H1 (cell line): ENCODE measurements around the gene MRPS18B. TPM values are rescaled to one million over a fixed set of nuclear protein-coding genes. Genes with fewer than 3 reads are reported as not detected.

ENCODE experiments used
- CTCF ChIA-PET: fragments of 300-600 bp; sonication (Branson Sonifier 250); formaldehyde crosslinking; loops from one replicate; lab custom pipeline; 2021; ENCODE audit not compliant: partially characterized antibody; lab: Charles Lee
- POLR2A ChIA-PET: fragments of 300-600 bp; sonication (Branson Sonifier 250); formaldehyde crosslinking; loops from one replicate; lab custom pipeline; 2021; ENCODE audit warnings: inconsistent platforms; ENCODE audit not compliant: partially characterized antibody; lab: Charles Lee
- DNase-seq, 2 experiments: peaks; one replicate each; pipeline versions ENCODE4 v3.0.0 to v3.0.0-alpha.2; 2010 to 2022; ENCODE audit warnings: low spot score in 2 of 2, low read depth in 1 of 2, mixed read lengths in 1 of 2
- FAIRE-seq: peaks from 2 replicates; lab custom pipeline; 2011; peaks lifted over from hg19 to GRCh38; lab: Jason Lieb, UNC
- H2AFZ ChIP-seq: 2 replicates; pipeline ENCODE4 v1.8.1; 2012; ENCODE audit warnings: low read length, inconsistent platforms
- H2AK5ac ChIP-seq: 2 replicates; pipeline ENCODE4 v1.6.1; 2013; ENCODE audit warnings: low read depth, low read length
- H2BK120ac ChIP-seq: replicated peaks from 2 replicates; pipeline ENCODE3; 2013; ENCODE audit warnings: low read depth, low read length, inconsistent platforms
- H2BK12ac ChIP-seq: 2 replicates; pipeline ENCODE4 v1.6.1; 2013; ENCODE audit warnings: low read depth, low read length
- H2BK15ac ChIP-seq: 2 replicates; pipeline ENCODE4 v1.6.1; 2013; ENCODE audit warnings: low read length
- H2BK20ac ChIP-seq: 2 replicates; pipeline ENCODE4 v1.6.1; 2013; ENCODE audit warnings: low read length
- H2BK5ac ChIP-seq: 2 replicates; pipeline ENCODE4 v1.6.1; 2013; ENCODE audit warnings: low read depth, low read length
- H3K14ac ChIP-seq: 2 replicates; pipeline ENCODE4 v1.6.1; 2013; ENCODE audit warnings: inconsistent platforms; ENCODE audit not compliant: insufficient read length
- H3K18ac ChIP-seq: 2 replicates; pipeline ENCODE4 v1.6.1; 2013; ENCODE audit warnings: low read length; ENCODE audit errors: extremely low read depth
- H3K23ac ChIP-seq: 2 replicates; pipeline ENCODE4 v1.6.1; 2013; ENCODE audit warnings: inconsistent platforms; ENCODE audit not compliant: insufficient read length
- H3K23me2 ChIP-seq: 2 replicates; pipeline ENCODE4 v1.6.1; 2013; ENCODE audit warnings: low read depth, low read length
- H3K27ac ChIP-seq: 2 replicates; pipeline ENCODE4 v1.6.1; 2011; ENCODE audit warnings: low read depth, low read length, inconsistent platforms
- H3K27me3 ChIP-seq, 4 experiments: replicated peaks in 1 of 4; 1 replicate in 1 of 4; 2 replicates in 3 of 4; pipeline versions ENCODE4 v1.6.1 to v1.8.1; 2011 to 2013; ENCODE audit warnings: low read length in 3 of 4, mild to moderate bottlenecking in 3 of 4, inconsistent platforms in 2 of 4, mixed read lengths in 2 of 4, moderate library complexity in 1 of 4; ENCODE audit not compliant: control insufficient read depth in 3 of 4, insufficient read depth in 3 of 4; ENCODE audit errors: extremely low read depth in 1 of 4
- H3K36me3 ChIP-seq, 4 experiments: 2 replicates each; pipeline versions ENCODE4 v1.6.1 to v1.8.1; 2011 to 2013; ENCODE audit warnings: mild to moderate bottlenecking in 4 of 4, low read length in 3 of 4, moderate library complexity in 2 of 4, control low read depth in 1 of 4, inconsistent platforms in 1 of 4; ENCODE audit not compliant: insufficient read depth in 4 of 4, control insufficient read depth in 2 of 4
- H3K4ac ChIP-seq: replicated peaks from 2 replicates; pipeline ENCODE3; 2013; ENCODE audit warnings: low read length, low read depth, mixed read lengths, inconsistent platforms; ENCODE audit not compliant: insufficient read length
- H3K4me1 ChIP-seq, 4 experiments: replicated peaks in 1 of 4; 1 replicate in 1 of 4; 2 replicates in 3 of 4; pipeline versions ENCODE4 v1.6.1 to v1.8.1; 2011 to 2013; ENCODE audit warnings: low read length in 3 of 4, inconsistent platforms in 2 of 4, mixed read lengths in 1 of 4; ENCODE audit not compliant: insufficient read depth in 4 of 4, control insufficient read depth in 3 of 4
- H3K4me2 ChIP-seq, 2 experiments: 2 replicates each; pipeline versions ENCODE4 v1.6.1 to v1.8.1; 2011 to 2013; ENCODE audit warnings: low read depth in 2 of 2, low read length in 2 of 2, control low read depth in 1 of 2, inconsistent platforms in 1 of 2, mild to moderate bottlenecking in 1 of 2; ENCODE audit not compliant: insufficient read depth in 1 of 2
- H3K4me3 ChIP-seq, 4 experiments: fragments of 200-600, 300-600 bp in 1 of 4; sonication (generic), shearing (Covaris generic), sonication (Bioruptor Twin) in 1 of 4; 2 replicates each; pipeline versions ENCODE4 v1.5.1 to v1.8.1; 2011 to 2016; ENCODE audit warnings: low read length in 4 of 4, low read depth in 3 of 4, control low read depth in 2 of 4, inconsistent platforms in 2 of 4, mild to moderate bottlenecking in 2 of 4, mixed read lengths in 1 of 4, moderate library complexity in 1 of 4; ENCODE audit not compliant: insufficient read depth in 2 of 4; ENCODE audit errors: extremely low read depth in 1 of 4
- H3K56ac ChIP-seq: replicated peaks from 2 replicates; pipeline ENCODE3; 2013; ENCODE audit warnings: low read depth, mild to moderate bottlenecking, mixed read lengths, low read length, inconsistent platforms; ENCODE audit not compliant: insufficient read length
- H3K79me1 ChIP-seq: 2 replicates; pipeline ENCODE4 v1.6.1; 2013; ENCODE audit warnings: low read depth, low read length, control low read depth
- H3K79me2 ChIP-seq, 2 experiments: 2 replicates each; pipeline versions ENCODE4 v1.6.1 to v1.8.1; 2012 to 2013; ENCODE audit warnings: low read length in 2 of 2, mild to moderate bottlenecking in 2 of 2, inconsistent platforms in 1 of 2; ENCODE audit not compliant: insufficient read depth in 2 of 2, control insufficient read depth in 1 of 2
- H3K9ac ChIP-seq, 4 experiments: replicated peaks in 1 of 4; 1 replicate in 1 of 4; 2 replicates in 3 of 4; pipeline versions ENCODE4 v1.6.1 to v1.8.1; 2011 to 2013; ENCODE audit warnings: low read depth in 3 of 4, low read length in 3 of 4, control low read depth in 2 of 4, mild to moderate bottlenecking in 2 of 4, moderate library complexity in 2 of 4, inconsistent platforms in 1 of 4; ENCODE audit errors: extremely low read depth in 1 of 4
- H3K9me3 ChIP-seq, 2 experiments: 2 replicates each; pipeline versions ENCODE4 v1.6.1 to v1.8.1; 2012 to 2013; ENCODE audit warnings: mild to moderate bottlenecking in 2 of 2, moderate library complexity in 2 of 2, control low read depth in 1 of 2, inconsistent platforms in 1 of 2, low read depth in 1 of 2, low read length in 1 of 2, mixed read lengths in 1 of 2; ENCODE audit not compliant: insufficient read depth in 2 of 2
- H4K20me1 ChIP-seq, 2 experiments: replicated peaks in 1 of 2; 2 replicates each; pipeline versions ENCODE3 to v1.8.1; 2011 to 2013; ENCODE audit warnings: inconsistent platforms in 2 of 2, low read length in 2 of 2, mild to moderate bottlenecking in 1 of 2; ENCODE audit not compliant: insufficient read depth in 2 of 2, control insufficient read depth in 1 of 2
- H4K5ac ChIP-seq: 2 replicates; pipeline ENCODE4 v1.6.1; 2013; ENCODE audit warnings: low read length, low read depth, mixed read lengths, inconsistent platforms; ENCODE audit not compliant: insufficient read length
- H4K8ac ChIP-seq: 2 replicates; pipeline ENCODE4 v1.8.0; 2013; ENCODE audit warnings: mild to moderate bottlenecking, moderate library complexity, low read length, inconsistent platforms; ENCODE audit not compliant: insufficient read depth; ENCODE audit errors: extremely low read depth
- H4K91ac ChIP-seq: replicated peaks from 2 replicates; pipeline ENCODE3; 2013; ENCODE audit warnings: low read length, mixed read lengths, inconsistent platforms; ENCODE audit not compliant: insufficient read length
- GABPA ChIP-seq: IDR thresholded peaks from 2 replicates; pipeline ENCODE4 v1.6.1; 2011; ENCODE audit warnings: mild to moderate bottlenecking, low read length, moderate library complexity, borderline replicate concordance; ENCODE audit not compliant: insufficient read depth
- POLR2A ChIP-seq, 2 experiments: IDR thresholded peaks; 1 replicate in 1 of 2; 2 replicates in 1 of 2; pipeline ENCODE4 v1.6.1; 2011; ENCODE audit warnings: low read depth in 2 of 2, low read length in 2 of 2, mild to moderate bottlenecking in 2 of 2; ENCODE audit errors: control extremely low read depth in 1 of 2
- TAF1 ChIP-seq: IDR thresholded peaks from 2 replicates; pipeline ENCODE4 v1.6.1; 2011; ENCODE audit warnings: mild to moderate bottlenecking, low read depth, low read length
- polyA plus RNA-seq, 7 experiments: library from polyadenylated mRNA; depleted of rRNA in 3 of 7; stranded (reverse) in 5 of 7; unstranded in 2 of 7; fragments of >200 nt in 5 of 7; fragments of 200-250 nt in 2 of 7; gene quantifications; 1 replicate in 5 of 7; 2 replicates in 1 of 7; 4 replicates in 1 of 7; pipeline versions ENCODE4 v1.2.1 to v1.2.3, GENCODE V29; 2011 to 2013; ENCODE audit warnings: missing spikeins in 2 of 7, mixed read lengths in 2 of 7
- total RNA-seq: library from RNA; stranded (reverse); fragmentation: NEBNext Ultra II Directional; extraction: Animal tissue kit (Norgen Biotek cat#: 25700); gene quantifications from 2 replicates; pipeline ENCODE4 v1.2.1, GENCODE V29; 2021

Gene MRPS18B
- total and polyA plus RNA-seq, 2 of the 8 experiments (the other 6 are each of a cell fraction or from before 2014, with no cell fraction given), result 57.8 to 83.3 TPM

GRCh38 chr6:30572148-30572547 lies 45.5 kb upstream of the MRPS18B start:
- Histone ChIP-seq H3K27ac (no peak overlapping the region), H3K36me3 (peaks cover 0 to 16% (median 7%) of the 10 kb centered on the region in 4 experiments; a peak in 5 of 8 replicates), H2BK5ac (no peak overlapping the region), H3K4me3 (peak overlapping the region; percentile 88 to 98 (median 95)), H4K8ac (no peak overlapping the region), H3K23me2 (peaks cover 9% of the 10 kb centered on the region; the same call in 1 of the 2 replicates), H3K14ac (no peak overlapping the region), H2BK120ac (no peak overlapping the region), H3K4ac (no peak overlapping the region), H2BK12ac (no peak overlapping the region), H3K18ac (no peak overlapping the region), H3K79me2 (peaks cover 23 to 49% of the 10 kb centered on the region in 2 experiments), H2BK20ac (no peak overlapping the region), H3K79me1 (peaks cover 17% of the 10 kb centered on the region), H2BK15ac (no peak overlapping the region), H4K20me1 (peaks cover 0 to 20% of the 10 kb centered on the region in 2 experiments), H3K23ac (no peak overlapping the region), H4K91ac (no peak overlapping the region), H3K4me2 (peak overlapping the region; percentile 91 to 93), H3K27me3 (no peaks in the 10 kb centered on the region), H4K5ac (no peak overlapping the region), H3K56ac (no peak overlapping the region), H2AFZ (no peak overlapping the region), H3K4me1 (peaks cover 0 to 4% (median 2%) of the 10 kb centered on the region in 4 experiments; a peak in 5 of 7 replicates), H2AK5ac (no peak overlapping the region), H3K9ac (peak overlapping the region in 3 of 4 experiments; percentile 94 to 98 (median 95); a peak in 5 of 7 replicates), H3K9me3 (no peaks in the 10 kb centered on the region)
- POLR2A ChIA-PET, result interaction anchor here (0.8 to 3.5 kb wide), 3 partner anchors 23 to 44 kb away, joined by 3 to 34 read pairs (median 3); no protein-coding TSS in a partner anchor
- DNase-seq, result no peak
- no peak for FAIRE-seq
- CTCF ChIA-PET, result no interaction called here
- TF ChIP-seq TAF1 (no peak), GABPA (no peak), POLR2A (IDR thresholded peaks at IDR 0.05; ENCODE audit: control extremely low read depth in 1 of 2, low read depth in 2 of 2, low read length in 2 of 2) (no peak)
